Eye (tissue), 1 donor: Measurements from ENCODE around the gene PRMT3.
"Not testable (repeated sequence)": the region's sequence is repeated elsewhere in the genome, so short reads cannot be mapped to it uniquely, and the experiment has no call there.

Experiments used
- DNase-seq: peaks from one replicate; pipeline ENCODE4 v3.0.0-alpha.2; 2015

Gene PRMT3

GRCh38 chr11:20387261-20388095 is at the start of gene PRMT3:
TSS of gene PRMT3 (plus strand) at chr11:20387716. CDS start at chr11:20387747, 31 bp downstream.
- peak; percentile 97 for DNase-seq

- DNase-seq = peak; percentile 74
Measured at GRCh38 chr11:20342347-20343141, 45.0 kb upstream of the PRMT3 start.

GRCh38 chr11:20351136-20351535 is 36.4 kb upstream of the PRMT3 start:
- DNase-seq = no peak

- DNase-seq = no peak
Measured at GRCh38 chr11:20351751-20352262, 35.7 kb upstream of the PRMT3 start.

- peak; percentile 79 for DNase-seq
Measured at GRCh38 chr11:20353829-20354434, 33.6 kb upstream of the PRMT3 start.

GRCh38 chr11:20355221-20356219 is 32.0 kb upstream of the PRMT3 start:
- peak; percentile 65 for DNase-seq

GRCh38 chr11:20357150-20357549 is 30.4 kb upstream of the PRMT3 start:
- DNase-seq = no peak

GRCh38 chr11:20360650-20361049 is 26.9 kb upstream of the PRMT3 start:
- no peak for DNase-seq

- no peak for DNase-seq
Measured at GRCh38 chr11:20362481-20362880, 25.0 kb upstream of the PRMT3 start.

- no peak for DNase-seq
Measured at GRCh38 chr11:20363149-20363499, 24.4 kb upstream of the PRMT3 start.

GRCh38 chr11:20363500-20364340 is 23.8 kb upstream of the PRMT3 start, which contains the start of gene HTATIP2:
TSS of gene HTATIP2 (plus strand) at chr11:20363714. CDS start at chr11:20364238, 524 bp downstream.
- DNase-seq = peak; percentile 57

GRCh38 chr11:20364341-20364792 is 23.1 kb upstream of the PRMT3 start:
- DNase-seq = no peak

- not testable (repeated sequence) for DNase-seq
Measured at GRCh38 chr11:20365465-20365864, 22.1 kb upstream of the PRMT3 start.

GRCh38 chr11:20367313-20367948 is 20.1 kb upstream of the PRMT3 start:
- no peak for DNase-seq

GRCh38 chr11:20368438-20368837 is 19.1 kb upstream of the PRMT3 start:
- DNase-seq = no peak

GRCh38 chr11:20369826-20370225 is 17.7 kb upstream of the PRMT3 start:
- no peak for DNase-seq

GRCh38 chr11:20372081-20372626 is 15.4 kb upstream of the PRMT3 start:
- DNase-seq = no peak

- DNase-seq = peak; percentile 87
Measured at GRCh38 chr11:20373147-20373546, 14.4 kb upstream of the PRMT3 start.

- DNase-seq = no peak
Measured at GRCh38 chr11:20373568-20374209, 13.8 kb upstream of the PRMT3 start.
